ENCODE measurements around the gene ZMYM5.
"Not testable (repeated sequence)": the region's sequence is repeated elsewhere in the genome, so short reads cannot be mapped to it uniquely, and the experiment has no call there.

The ZMYM5 gene

DNA sequence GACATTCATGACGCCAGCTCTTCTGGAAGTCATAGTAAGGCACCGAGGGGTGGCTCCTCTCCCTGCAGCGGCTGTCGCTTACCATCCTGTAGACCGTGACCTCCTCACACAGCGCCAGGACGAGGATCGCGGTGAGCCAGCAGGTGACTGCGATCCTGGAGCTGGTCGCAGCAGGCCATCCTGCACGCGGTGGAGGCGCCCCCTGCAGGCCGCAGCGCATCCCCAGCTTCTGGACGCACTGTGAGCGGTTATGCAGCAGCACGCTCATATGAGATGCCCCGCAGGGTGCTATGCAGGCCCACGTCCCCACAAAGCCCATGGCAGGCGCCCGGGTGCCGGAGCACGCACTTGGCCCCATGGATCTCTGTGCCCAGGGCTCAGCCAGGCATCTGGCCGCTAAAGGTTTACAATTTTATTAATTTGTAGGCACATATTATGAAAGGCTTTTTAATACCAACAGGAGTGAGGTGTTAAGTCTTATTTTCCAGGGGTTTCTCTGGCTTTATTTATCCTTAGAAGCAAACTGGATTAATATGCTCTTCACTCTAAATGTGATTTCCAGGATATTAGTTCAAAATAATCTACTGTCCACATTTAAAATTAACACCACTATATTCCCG, 45.1 kb downstream of the ZMYM5 start:
- peak; percentile 23 for DNase-seq

DNA sequence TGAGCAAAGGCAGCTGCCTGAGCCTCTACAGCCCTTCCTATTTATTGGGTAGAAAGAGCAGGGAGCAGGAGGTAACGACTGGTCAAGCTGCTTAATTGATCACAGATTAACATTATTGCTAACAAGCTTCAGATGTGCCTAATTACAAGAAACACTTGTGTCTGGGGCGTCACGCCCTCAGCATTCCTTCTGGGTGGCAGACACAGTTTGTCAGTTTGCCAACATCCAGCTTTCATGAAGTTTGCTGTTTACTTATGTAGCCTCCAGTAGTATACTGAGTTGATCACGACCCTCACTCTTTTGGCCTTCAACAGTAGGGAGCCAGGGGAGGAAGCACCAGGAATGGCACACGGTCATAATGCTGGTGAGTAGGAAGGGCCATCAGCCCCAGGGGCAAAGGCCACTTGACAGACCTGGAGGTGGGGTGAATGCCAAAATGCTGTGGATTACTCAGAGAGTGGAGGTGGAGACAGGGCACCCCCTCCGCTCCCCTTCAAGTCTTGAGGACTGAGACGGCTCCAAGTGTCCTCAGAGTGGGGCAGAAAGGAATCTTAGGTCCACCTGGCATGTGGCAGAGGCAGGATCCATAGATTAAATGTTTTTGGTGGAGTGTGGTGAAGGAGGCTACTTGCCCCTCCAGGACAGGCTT, 45.8 kb downstream of the ZMYM5 start:
- DNase-seq: no peak

DNA sequence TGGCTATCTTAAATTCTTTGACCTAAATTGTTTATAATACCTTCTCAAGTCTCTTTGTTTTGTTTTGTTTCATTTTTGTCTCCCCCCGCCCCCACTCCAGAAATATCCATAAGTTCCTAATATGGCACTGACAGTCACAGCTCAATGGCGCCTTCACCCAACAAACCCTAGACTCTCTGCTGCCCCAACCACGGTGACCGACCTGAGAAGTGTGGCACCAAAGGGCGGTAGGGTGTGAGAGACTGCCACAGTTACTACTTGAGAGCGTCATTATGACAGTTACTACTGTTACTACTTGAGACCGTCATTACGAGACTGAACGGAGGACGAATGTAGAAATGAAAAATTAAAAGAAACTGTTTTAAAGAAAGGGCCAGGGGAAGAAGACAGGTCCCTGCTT, 46.3 kb downstream of the ZMYM5 start:
- DNase-seq: no peak

DNA sequence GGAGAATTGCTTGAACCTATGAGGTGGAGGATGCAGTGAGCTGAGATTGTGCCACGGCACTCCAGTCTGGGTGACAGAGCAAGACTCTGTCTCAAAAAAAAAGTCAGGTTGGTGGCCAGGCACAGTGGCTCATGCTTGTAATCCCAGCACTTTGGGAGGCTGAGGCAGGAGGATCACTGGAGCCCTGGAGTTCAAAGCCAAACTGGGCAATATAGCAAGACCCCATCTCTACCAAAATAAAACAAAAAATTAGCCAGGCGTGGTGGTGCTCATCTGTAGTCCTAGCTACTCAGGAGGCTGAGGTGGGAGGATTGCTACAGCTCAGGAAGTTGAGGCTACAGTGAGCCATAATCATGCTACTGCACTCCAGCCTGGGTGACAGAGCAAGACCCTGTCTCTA, 47.6 kb downstream of the ZMYM5 start:
- DNase-seq: not testable (repeated sequence)

GRCh38 chr13:19810996-19811881, 52.2 kb downstream of the ZMYM5 start:
- DNase-seq: no peak

GRCh38 chr13:19810151-19810550, 53.3 kb downstream of the ZMYM5 start:
- no peak for DNase-seq

- DNase-seq: no peak
Observed at GRCh38 chr13:19805765-19806164, 57.7 kb downstream of the ZMYM5 start.

DNA sequence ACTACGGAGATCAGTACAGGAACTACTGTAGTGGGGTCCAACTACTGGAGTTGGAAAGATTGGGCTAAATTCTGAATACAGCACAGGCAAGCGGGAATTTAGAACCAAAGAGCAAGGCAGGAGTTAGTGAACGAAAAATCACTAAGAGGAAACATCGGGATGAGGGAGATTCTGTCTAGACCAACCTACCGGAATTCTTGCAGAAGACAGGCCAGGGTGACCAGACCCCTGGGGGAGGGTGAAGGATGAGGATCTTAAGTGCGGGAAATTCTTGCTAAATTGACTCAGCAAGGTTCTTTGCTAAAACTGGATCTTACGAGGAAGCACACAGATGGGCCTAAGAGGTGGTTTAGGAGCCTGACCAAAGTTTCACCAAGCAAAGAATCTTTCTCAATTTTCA, 67.5 kb downstream of the ZMYM5 start:
- DNase-seq: no peak

DNA sequence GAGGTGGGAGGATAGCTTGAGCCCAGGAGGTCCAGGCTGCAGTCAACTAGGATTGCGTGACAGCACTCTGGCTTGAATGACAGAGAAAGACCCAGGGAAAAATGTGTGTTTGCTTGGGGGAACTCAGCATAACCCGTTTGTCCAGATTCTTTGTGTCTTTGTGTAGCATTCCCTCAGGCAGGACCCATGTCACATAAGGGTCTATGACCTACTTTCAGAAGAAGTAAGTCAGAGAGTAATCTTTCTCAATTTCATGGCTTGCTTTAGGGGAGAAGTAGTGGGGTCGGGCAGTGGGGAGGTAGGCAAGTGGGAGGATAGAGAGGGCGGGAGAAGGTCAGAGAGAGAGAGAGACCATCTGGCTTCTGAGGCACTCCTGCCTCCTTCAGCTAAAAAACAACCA, 68.8 kb downstream of the ZMYM5 start:
- DNase-seq: no peak

- no peak for DNase-seq
Observed at GRCh38 chr13:19791953-19792537, 71.4 kb downstream of the ZMYM5 start.

DNA sequence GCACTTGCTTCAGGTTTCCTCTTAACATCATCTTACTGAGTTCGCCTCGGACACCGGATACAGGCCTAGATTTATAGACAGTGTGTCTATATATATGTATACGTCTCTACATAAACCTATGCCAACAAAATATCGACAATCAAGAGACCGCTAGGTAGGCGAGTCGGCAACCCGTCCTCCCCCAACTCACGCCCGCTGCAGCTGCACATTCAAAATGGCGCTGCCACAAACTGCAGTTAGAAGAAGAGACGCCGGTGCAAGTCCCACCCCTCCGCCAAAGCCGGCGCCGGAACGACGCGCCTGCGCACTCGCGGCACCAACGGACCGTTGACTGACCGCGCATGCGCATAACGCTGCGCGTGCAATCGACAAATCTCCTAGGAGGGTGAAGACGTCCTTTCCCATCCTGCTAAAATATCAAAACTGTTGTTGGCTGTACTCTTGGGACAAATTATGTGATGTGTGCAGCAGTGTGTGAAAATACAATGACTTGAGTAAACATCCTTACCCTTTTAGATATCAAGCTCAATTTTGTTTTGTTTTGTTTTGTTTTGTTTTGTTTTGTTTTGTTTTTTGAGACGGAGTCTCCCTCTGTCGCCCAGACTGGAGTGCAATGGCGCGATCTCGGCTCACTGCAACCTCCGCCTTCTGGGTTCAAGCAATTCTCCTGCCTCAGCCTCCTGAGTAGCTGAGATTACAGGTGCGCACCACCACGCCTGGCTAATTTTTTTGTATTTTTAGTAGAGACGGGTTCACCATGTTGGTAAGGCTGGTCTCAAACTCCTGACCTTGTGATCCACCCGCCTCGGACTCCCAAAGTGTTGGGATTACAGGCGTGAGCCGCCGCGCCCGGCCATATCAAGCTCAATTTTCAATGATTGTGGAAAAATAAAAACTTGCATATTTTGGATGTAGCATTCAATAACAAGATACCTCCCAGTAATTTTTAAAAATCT, 80.4 kb downstream of the ZMYM5 start, which contains the start of gene PSPC1:
PSPC1 (minus strand) TSS at position 219 of the 956 bp plus-strand sequence; CDS start at position 31, 188 bp downstream.
- DNase-seq: peak; percentile 97

GRCh38 chr13:19782049-19782726, 81.3 kb downstream of the ZMYM5 start:
- peak; percentile 55 for DNase-seq

DNA sequence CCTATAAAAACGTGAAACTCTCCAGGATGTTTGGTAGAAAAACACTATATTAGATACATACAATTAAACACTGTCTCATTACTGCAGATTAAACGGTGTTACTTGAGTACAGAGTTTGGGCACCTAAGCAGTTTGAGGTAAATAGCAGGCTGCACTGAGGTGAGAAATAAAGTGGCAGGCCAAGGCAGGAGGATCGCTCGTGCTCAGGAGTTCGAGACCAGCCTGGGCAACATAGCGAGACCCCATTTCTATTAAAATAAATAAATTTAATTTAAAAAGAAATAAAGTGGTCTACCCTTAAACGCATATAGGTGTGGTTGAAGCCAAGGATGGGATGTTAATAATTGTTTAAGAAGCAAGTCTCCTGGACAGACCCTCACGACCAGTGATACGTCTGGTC, 81.9 kb downstream of the ZMYM5 start:
- DNase-seq: no peak

DNA sequence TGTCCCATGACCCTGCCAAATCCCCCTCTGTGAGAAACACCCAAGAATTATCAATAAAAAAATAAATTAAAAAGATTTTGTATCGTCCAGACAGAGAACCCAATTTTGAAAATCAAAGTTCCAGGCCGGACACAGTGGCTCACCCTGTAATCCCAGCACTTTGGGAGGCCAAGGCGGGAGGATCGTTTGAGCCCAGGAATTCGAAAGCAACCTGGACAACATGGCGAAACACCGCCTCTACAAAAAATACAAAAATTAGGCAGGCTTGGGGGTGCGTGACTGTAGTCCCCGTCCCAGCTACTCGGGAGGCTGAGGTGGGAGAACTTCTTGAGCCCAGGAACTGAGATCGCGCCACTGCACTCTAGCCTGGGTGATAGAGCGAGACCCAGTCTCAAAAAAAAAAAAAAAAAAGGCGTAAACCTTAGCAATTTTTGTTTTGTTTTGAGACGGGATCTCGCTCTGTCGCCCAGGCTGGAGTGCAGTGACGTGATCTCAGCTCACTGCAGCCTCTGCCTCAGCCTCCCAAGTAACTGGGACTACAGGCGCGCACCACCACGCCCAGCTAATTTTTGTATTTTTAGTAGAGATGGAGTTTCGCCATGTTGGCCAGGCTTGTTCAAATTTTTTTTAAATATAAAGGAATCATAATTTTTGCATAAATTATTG, 82.6 kb downstream of the ZMYM5 start:
- DNase-seq: peak; percentile 39
